SK-N-SH treated with all-trans-retinoic acid at 6 μM for 48 hours (cell line): ENCODE data around the gene PLCH2.

Experiments used
- ARNTL ChIP-seq: fragments of 450-650 bp; formaldehyde crosslinking; IDR thresholded peaks from 2 replicates; pipeline ENCODE4 v1.5.0; 2020; ENCODE audit warnings: low read depth, mild to moderate bottlenecking, moderate library complexity, borderline replicate concordance
- BACH2 ChIP-seq: fragments of 250-450 bp; sonication (Bioruptor Pico); IDR thresholded peaks from 2 replicates; pipeline ENCODE4 v1.9.0; 2021; ENCODE audit warnings: mild to moderate bottlenecking, borderline replicate concordance
- CSDC2 ChIP-seq: fragments of 250-450 bp; sonication (Bioruptor Pico); IDR thresholded peaks from 2 replicates; pipeline ENCODE4 v1.5.0; 2020; ENCODE audit warnings: mild to moderate bottlenecking, moderate library complexity
- ISL1 ChIP-seq: fragments of 250-450 bp; sonication (Bioruptor Pico); IDR thresholded peaks from 2 replicates; pipeline ENCODE4 v2.1.2; 2022; ENCODE audit warnings: mild to moderate bottlenecking, moderate library complexity
- PATZ1 ChIP-seq: fragments of 250-450 bp; sonication (Bioruptor Pico); IDR thresholded peaks from 2 replicates; pipeline ENCODE4 v1.8.0; 2020; ENCODE audit warnings: mild to moderate bottlenecking, moderate library complexity, borderline replicate concordance
- PPARA ChIP-seq: fragments of 250-450 bp; sonication (Bioruptor Pico); IDR thresholded peaks from 2 replicates; pipeline ENCODE4 v1.5.0; 2020; ENCODE audit warnings: mild to moderate bottlenecking, borderline replicate concordance
- ZFP3 ChIP-seq: fragments of 250-450 bp; sonication (Bioruptor Pico); IDR thresholded peaks from 2 replicates; pipeline ENCODE4 v1.5.0; 2020; ENCODE audit warnings: mild to moderate bottlenecking, moderate library complexity
- ZNF565 ChIP-seq: fragments of 450-650 bp; formaldehyde crosslinking; conservative IDR thresholded peaks from 2 replicates; pipeline ENCODE4 v1.5.0; 2020; ENCODE audit warnings: low read depth, mild to moderate bottlenecking, moderate library complexity

- TF ChIP-seq ZFP3 (CRISPR knock-in tag) (no peak), CSDC2 (CRISPR knock-in tag) (no peak), ZNF565 (no peak), ISL1 (no peak), BACH2 (CRISPR knock-in tag) (no peak), ARNTL (CRISPR knock-in tag) (no peak), PPARA (no peak), PATZ1 (CRISPR knock-in tag) (no peak)
Observed at GRCh38 chr1:2438038-2438437, 38.1 kb upstream of the PLCH2 start.
